ENCODE data around the gene AZU1.

Gene AZU1

GRCh38 chr19:797528-798414 is 29.9 kb upstream of the AZU1 start:
- DNase-seq = peak; percentile 88 to 92

- no peak for DNase-seq
Measured at GRCh38 chr19:798415-799075, 29.1 kb upstream of the AZU1 start.

DNA sequence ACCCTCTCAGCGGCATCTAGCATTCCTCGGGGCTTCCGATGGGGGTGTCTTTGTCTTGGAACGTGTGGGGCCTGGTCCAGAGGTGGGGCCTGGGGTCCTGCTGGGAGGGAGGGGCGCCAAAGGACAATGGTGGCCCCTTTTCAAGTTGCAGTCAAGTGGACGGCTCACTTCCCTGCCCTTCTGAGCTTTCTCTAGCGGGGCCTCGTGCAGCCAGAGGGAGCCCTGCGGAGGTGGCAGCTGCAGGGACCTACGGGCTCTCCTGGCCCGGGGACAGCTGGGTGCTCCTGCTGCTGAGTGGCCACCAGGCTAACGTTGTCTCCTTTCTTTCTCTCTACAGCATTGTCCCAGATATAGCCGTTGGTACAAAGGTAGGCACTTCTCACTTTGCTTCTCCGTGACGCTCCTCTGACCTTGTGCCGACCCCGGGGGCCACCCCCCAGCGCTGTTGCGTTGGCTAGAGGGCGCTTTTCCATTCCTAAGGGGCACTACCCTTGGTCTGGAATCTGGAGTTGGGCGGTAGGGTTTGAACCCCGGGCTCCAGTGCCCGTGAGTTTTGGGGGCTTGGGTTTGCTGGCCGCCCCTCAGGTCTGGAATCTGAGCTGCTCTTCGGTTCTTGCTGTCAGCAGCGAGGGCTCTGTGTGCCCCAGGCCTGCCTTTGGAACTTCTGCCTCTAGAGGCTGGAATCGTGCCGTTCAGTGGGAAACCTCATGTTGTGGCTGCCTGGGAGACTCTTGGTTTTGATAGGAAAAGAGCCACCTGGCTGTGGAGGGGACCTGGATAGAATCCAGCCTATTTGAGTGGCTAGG is 28.4 kb upstream of the AZU1 start:
- peak in 1 of 2 experiments; percentile 26 for DNase-seq

DNA sequence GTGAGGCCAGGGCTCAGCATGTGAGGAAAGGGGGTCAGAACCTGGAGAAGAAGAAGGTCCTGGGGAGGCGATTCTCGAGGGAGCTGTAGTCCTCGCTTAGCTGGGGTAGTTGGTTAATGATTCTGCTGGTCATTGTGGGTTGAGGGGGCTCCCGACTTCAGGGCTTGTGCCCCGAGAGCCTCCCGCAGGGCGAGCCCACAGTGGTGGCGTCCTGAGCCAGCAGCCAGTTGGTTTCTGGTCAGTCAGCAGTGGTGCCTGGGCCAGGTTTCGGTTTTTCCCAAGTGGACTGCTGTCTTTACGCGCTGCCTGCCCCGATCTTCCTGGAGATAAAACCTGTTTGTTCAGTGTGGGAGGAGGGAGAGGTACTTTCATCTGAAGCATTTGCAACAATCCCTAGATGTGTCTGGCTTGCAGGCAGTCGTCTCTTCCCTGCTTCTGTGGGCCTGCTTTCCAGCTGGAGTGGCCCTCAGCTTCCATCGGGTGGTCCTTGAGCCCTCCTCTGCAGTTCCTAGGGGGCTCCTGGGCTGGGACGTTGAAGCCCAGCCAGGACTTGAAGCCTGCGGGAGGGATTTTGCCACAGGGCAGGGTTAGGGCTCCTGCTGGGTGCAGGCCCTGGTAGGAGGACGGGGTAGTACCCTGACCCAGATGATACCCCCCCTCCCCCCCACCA is 27.1 kb upstream of the AZU1 start:
- DNase-seq = no peak

DNA sequence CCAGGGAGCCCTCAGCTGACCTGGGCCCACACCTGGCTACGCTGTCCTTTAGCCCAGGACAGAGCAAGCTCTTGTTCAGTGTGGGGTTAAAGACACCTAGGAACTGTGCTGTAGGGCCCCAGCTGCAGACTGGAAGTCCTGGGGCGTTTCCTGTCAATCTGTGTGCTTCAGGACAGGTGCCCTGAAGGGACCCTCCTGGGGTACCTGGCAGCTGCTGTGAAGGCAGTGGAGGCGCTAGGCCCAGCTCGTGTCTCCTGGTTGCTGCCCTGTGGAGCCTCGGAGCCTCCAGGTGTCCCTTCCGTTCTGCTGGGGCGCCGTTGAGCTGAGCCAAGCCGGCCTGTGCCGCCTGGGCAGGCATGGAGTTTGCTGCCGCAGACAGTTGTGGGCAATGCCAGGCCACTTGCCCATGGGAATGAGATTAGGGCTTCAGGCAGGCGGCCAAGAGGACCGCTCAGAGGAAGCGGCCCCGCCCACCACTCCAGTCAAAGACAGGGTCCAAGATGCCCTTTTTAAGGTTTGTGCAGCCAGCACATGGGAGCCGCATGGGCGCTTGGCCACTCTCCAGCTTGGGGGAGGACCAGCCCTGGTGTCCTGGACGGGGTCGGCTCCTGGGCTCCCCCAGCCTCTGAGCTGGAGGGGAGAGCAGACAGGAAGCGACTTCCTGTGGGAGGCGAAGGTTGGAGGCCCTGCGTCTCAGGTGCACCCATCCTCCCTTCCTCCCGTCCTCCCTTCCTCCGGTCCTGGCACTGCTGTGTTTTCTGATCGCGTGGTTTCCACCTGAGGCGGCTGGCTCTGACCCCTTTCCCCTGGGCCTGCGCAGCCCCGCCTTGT is 26.4 kb upstream of the AZU1 start:
- DNase-seq = peak; percentile 40 to 74

DNA sequence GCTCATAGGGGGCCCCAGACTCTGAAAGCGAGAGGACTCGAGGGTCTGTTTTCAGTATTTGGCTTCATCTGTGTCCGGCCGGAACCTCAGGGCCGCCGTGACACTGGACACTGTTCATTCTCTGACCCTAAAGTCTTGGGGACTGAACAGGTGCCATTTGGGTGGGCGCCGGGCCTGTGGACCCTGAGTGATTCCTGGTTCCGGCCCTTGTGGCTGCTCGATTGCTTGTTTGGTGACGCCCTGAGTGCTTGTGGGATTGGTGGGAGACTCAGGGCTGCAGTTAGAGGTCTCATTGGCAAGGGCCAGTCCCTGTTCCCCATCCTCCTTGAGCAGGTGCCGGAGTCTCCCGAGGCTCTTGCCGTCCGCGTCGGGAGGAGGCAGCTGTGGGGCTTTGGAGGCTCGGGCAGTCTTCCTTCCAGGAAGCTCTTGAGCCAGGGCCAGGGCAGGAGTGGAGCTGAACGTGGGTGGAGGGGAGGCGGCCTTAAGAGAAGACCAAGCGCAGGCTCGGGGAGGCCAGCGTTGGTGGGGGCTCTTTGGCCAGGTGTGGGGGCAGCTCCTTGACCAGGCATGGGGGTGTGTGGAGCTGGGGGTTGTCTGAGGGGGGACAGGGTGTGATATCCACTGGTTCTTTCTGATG is 25.7 kb upstream of the AZU1 start:
- DNase-seq = no peak

GRCh38 chr19:802498-803098 is 25.0 kb upstream of the AZU1 start:
- no peak for DNase-seq

GRCh38 chr19:803099-803561 is 24.5 kb upstream of the AZU1 start:
- DNase-seq = no peak

GRCh38 chr19:803686-804418 is 23.8 kb upstream of the AZU1 start:
- DNase-seq = no peak

DNA sequence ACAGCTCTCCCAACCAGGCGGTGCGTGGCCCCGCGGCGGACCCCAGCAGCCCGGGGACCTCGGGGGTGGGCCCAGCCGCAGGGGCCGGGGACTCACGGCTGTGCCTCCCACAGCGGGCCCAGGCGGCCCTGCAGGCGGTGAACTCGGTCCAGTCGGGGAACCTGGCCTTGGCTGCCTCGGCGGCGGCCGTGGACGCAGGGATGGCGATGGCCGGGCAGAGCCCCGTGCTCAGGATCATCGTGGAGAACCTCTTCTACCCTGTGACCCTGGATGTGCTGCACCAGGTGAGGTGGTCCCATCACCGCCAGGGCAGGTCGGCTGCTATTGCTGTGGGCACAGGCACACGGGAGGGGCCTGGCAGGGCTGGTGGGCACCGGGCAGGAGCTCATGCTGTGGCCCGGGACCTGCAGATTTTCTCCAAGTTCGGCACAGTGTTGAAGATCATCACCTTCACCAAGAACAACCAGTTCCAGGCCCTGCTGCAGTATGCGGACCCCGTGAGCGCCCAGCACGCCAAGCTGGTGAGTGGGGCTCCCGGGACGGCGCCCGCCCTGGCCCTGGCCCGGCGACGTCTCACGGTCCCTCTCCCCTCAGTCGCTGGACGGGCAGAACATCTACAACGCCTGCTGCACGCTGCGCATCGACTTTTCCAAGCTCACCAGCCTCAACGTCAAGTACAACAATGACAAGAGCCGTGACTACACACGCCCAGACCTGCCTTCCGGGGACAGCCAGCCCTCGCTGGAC is 23.0 kb upstream of the AZU1 start:
- no peak for DNase-seq

DNA sequence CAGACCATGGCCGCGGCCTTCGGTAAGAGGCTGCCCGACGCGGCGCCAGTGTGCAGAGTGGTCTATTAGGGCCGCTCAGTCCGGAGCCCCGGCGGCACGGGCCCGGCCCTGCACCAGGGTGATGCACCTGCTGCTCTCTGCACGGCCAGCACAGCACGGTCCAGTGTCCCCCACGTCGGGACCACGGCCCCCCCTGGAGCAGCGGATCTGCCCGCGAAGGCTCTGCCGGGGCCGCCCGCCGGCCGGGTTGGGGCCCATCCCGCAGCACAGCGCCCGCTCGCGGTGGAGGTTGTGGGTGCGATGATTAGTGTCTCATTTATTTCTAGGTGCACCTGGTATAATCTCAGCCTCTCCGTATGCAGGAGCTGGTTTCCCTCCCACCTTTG is 22.5 kb upstream of the AZU1 start:
- DNase-seq = no peak

GRCh38 chr19:805600-806550 is 21.8 kb upstream of the AZU1 start:
- DNase-seq = no peak

GRCh38 chr19:806815-807421 is 20.7 kb upstream of the AZU1 start:
- no peak for DNase-seq

- DNase-seq = no peak
Measured at GRCh38 chr19:807627-808422, 19.8 kb upstream of the AZU1 start.

DNA sequence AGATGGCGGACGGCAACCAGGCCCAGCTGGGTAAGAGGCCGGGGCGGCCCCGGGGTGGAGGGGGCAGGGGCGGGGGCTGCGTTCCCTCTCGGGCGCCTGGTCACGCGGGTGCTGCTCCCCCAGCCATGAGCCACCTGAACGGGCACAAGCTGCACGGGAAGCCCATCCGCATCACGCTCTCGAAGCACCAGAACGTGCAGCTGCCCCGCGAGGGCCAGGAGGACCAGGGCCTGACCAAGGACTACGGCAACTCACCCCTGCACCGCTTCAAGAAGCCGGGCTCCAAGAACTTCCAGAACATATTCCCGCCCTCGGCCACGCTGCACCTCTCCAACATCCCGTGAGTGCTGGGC is 19.2 kb upstream of the AZU1 start:
- no peak for DNase-seq

- no peak for DNase-seq
Measured at GRCh38 chr19:810077-810855, 17.4 kb upstream of the AZU1 start.

Measured in NCI-H2081 (cell line).